Skeletal muscle satellite cell (primary cell): ENCODE measurements around the gene SYNE1.

ENCODE experiments used
- H3K27me3 ChIP-seq: 2 replicates; pipeline ENCODE4 v1.7.0; 2013; ENCODE audit warnings: low read length; ENCODE audit not compliant: control insufficient read depth, insufficient read depth
- H3K36me3 ChIP-seq: 2 replicates; pipeline ENCODE4 v1.7.0; 2013; ENCODE audit warnings: mild to moderate bottlenecking, control low read depth, low read length; ENCODE audit not compliant: insufficient read depth
- H3K4me1 ChIP-seq: 2 replicates; pipeline ENCODE4 v1.7.0; 2013; ENCODE audit warnings: low read length; ENCODE audit not compliant: control insufficient read depth, insufficient read depth
- H3K4me2 ChIP-seq: 2 replicates; pipeline ENCODE4 v1.7.0; 2013; ENCODE audit warnings: mild to moderate bottlenecking, low read length
- H3K4me3 ChIP-seq: 2 replicates; pipeline ENCODE4 v1.7.0; 2013; ENCODE audit warnings: low read length
- H3K9ac ChIP-seq: 2 replicates; pipeline ENCODE4 v1.7.0; 2013; ENCODE audit warnings: mild to moderate bottlenecking, low read depth, low read length, moderate library complexity
- H3K9me3 ChIP-seq: replicated peaks from 2 replicates; pipeline ENCODE4 v1.7.0; 2013; ENCODE audit warnings: mild to moderate bottlenecking, control low read depth, low read length

Gene SYNE1

GRCh38 chr6:152130441-152130840 lies 506.7 kb downstream of the SYNE1 start:
- peak overlapping the region; percentile 11 for H3K4me3 ChIP-seq
- H3K9me3 ChIP-seq = no peaks in the 10 kb centered on the region
- H3K4me1 ChIP-seq = peaks cover 15% of the 10 kb centered on the region
- peak overlapping the region; percentile 44 for H3K4me2 ChIP-seq
- peaks cover 48% of the 10 kb centered on the region for H3K36me3 ChIP-seq
- H3K27me3 ChIP-seq = no peaks in the 10 kb centered on the region
- peak overlapping the region; percentile 13 for H3K9ac ChIP-seq

- Histone ChIP-seq H3K4me1 (peaks cover 15% of the 10 kb centered on the region), H3K9me3 (no peaks in the 10 kb centered on the region), H3K4me3 (peak overlapping the region; percentile 11), H3K4me2 (peak overlapping the region; percentile 44), H3K27me3 (no peaks in the 10 kb centered on the region), H3K36me3 (peaks cover 45% of the 10 kb centered on the region), H3K9ac (peak overlapping the region; percentile 13)
These were observed 507.4 kb downstream of the SYNE1 start for GRCh38 chr6:152129691-152130151.

- Histone ChIP-seq H3K9ac (no peak overlapping the region), H3K27me3 (no peaks in the 10 kb centered on the region), H3K4me3 (no peak overlapping the region), H3K9me3 (no peaks in the 10 kb centered on the region), H3K4me1 (peaks cover 20% of the 10 kb centered on the region), H3K4me2 (no peak overlapping the region), H3K36me3 (peaks cover 33% of the 10 kb centered on the region)
These were observed 509.6 kb downstream of the SYNE1 start for GRCh38 chr6:152127432-152128165.

- Histone ChIP-seq H3K9me3 (no peaks in the 10 kb centered on the region), H3K4me1 (peaks cover 7% of the 10 kb centered on the region), H3K27me3 (no peaks in the 10 kb centered on the region), H3K4me3 (no peak overlapping the region), H3K4me2 (no peak overlapping the region), H3K9ac (no peak overlapping the region), H3K36me3 (peaks cover 35% of the 10 kb centered on the region)
These were observed 512.6 kb downstream of the SYNE1 start for GRCh38 chr6:152124429-152125074.

GRCh38 chr6:152123076-152123475 lies 514.1 kb downstream of the SYNE1 start:
- H3K36me3 ChIP-seq = peaks cover 24% of the 10 kb centered on the region
- no peaks in the 10 kb centered on the region for H3K27me3 ChIP-seq
- H3K9ac ChIP-seq = no peak overlapping the region
- H3K4me3 ChIP-seq = no peak overlapping the region
- no peak overlapping the region for H3K4me2 ChIP-seq
- peaks cover 5% of the 10 kb centered on the region for H3K4me1 ChIP-seq
- no peaks in the 10 kb centered on the region for H3K9me3 ChIP-seq

GRCh38 chr6:152122434-152122833 lies 514.7 kb downstream of the SYNE1 start:
- H3K4me1 ChIP-seq = peaks cover 7% of the 10 kb centered on the region
- H3K4me3 ChIP-seq = no peak overlapping the region
- H3K27me3 ChIP-seq = no peaks in the 10 kb centered on the region
- peaks cover 22% of the 10 kb centered on the region for H3K36me3 ChIP-seq
- no peak overlapping the region for H3K4me2 ChIP-seq
- no peak overlapping the region for H3K9ac ChIP-seq
- no peaks in the 10 kb centered on the region for H3K9me3 ChIP-seq

- Histone ChIP-seq H3K36me3 (peaks cover 22% of the 10 kb centered on the region), H3K27me3 (no peaks in the 10 kb centered on the region), H3K9ac (no peak overlapping the region), H3K9me3 (no peaks in the 10 kb centered on the region), H3K4me2 (no peak overlapping the region), H3K4me1 (peaks cover 9% of the 10 kb centered on the region), H3K4me3 (no peak overlapping the region)
These were observed 515.3 kb downstream of the SYNE1 start for GRCh38 chr6:152121910-152122309.

- Histone ChIP-seq H3K4me2 (no peak overlapping the region), H3K4me1 (peaks cover 9% of the 10 kb centered on the region), H3K36me3 (peaks cover 22% of the 10 kb centered on the region)
These were observed 517.3 kb downstream of the SYNE1 start for GRCh38 chr6:152119831-152120230.

GRCh38 chr6:152118678-152119077 lies 518.5 kb downstream of the SYNE1 start:
- H3K4me1 ChIP-seq = peaks cover 6% of the 10 kb centered on the region
- H3K9ac ChIP-seq = no peak overlapping the region
- H3K4me2 ChIP-seq = no peak overlapping the region
- peaks cover 22% of the 10 kb centered on the region for H3K36me3 ChIP-seq
- no peak overlapping the region for H3K4me3 ChIP-seq
- no peaks in the 10 kb centered on the region for H3K9me3 ChIP-seq
- no peaks in the 10 kb centered on the region for H3K27me3 ChIP-seq

More at GRCh38 chr6:152119831-152120230, 517.3 kb downstream of the SYNE1 start:
- Histone ChIP-seq H3K4me3 (no peak overlapping the region), H3K9me3 (no peaks in the 10 kb centered on the region), H3K27me3 (no peaks in the 10 kb centered on the region), H3K9ac (no peak overlapping the region)

GRCh38 chr6:152118224-152118623 lies 518.9 kb downstream of the SYNE1 start:
- peaks cover 22% of the 10 kb centered on the region for H3K36me3 ChIP-seq

GRCh38 chr6:152117156-152118133 lies 519.7 kb downstream of the SYNE1 start:
- no peak overlapping the region for H3K9ac ChIP-seq
- peaks cover 22% of the 10 kb centered on the region for H3K36me3 ChIP-seq
- no peaks in the 10 kb centered on the region for H3K9me3 ChIP-seq
- no peak overlapping the region for H3K4me2 ChIP-seq
- H3K4me1 ChIP-seq = peaks cover 14% of the 10 kb centered on the region
- H3K27me3 ChIP-seq = no peaks in the 10 kb centered on the region
- H3K4me3 ChIP-seq = no peak overlapping the region

More at GRCh38 chr6:152118224-152118623, 518.9 kb downstream of the SYNE1 start:
- Histone ChIP-seq H3K27me3 (no peaks in the 10 kb centered on the region), H3K9me3 (no peaks in the 10 kb centered on the region), H3K9ac (no peak overlapping the region), H3K4me1 (peaks cover 8% of the 10 kb centered on the region), H3K4me2 (no peak overlapping the region), H3K4me3 (no peak overlapping the region)
